Measurements from ENCODE around the gene CENPI.

DNA sequence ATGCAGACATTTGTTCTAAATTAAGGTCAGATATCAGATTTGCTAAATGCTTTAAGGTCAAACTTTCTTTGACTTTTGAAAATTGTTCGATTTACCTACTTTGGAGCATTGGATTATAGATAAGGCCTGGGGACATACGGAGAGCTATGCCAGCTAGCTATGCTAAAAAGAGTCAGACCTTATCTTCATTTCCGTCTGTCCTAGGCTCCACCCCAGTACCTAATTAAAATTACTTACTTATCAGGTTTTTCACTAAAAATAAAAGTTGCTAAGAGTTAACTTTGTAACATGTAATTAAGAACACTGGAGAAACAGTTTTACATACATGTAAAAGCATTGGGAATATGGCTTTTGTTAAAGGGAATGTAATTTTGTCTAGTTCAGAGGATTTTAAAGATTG lies 26.4 kb upstream of the CENPI start:
- TF ChIP-seq CTCF (IDR thresholded peaks at IDR 0.05) (no peak), TEAD1 (CRISPR knock-in tag; IDR thresholded peaks at IDR 0.05) (no peak), ZNF138 (CRISPR knock-in tag; conservative IDR thresholded peaks at IDR 0.05) (no peak), NR3C1 (CRISPR knock-in tag; conservative IDR thresholded peaks at IDR 0.05; ENCODE audit: low read depth) (no peak), AR (CRISPR knock-in tag; IDR thresholded peaks at IDR 0.05) (no peak), SP1 (CRISPR knock-in tag; conservative IDR thresholded peaks at IDR 0.05) (no peak), ATF3 (CRISPR knock-in tag; conservative IDR thresholded peaks at IDR 0.05) (no peak), ZNF532 (CRISPR knock-in tag; IDR thresholded peaks at IDR 0.05; ENCODE audit: borderline replicate concordance) (no peak), PRRX2 (CRISPR knock-in tag; IDR thresholded peaks at IDR 0.05) (no peak)
- TF ChIP-seq, protein P1, sequence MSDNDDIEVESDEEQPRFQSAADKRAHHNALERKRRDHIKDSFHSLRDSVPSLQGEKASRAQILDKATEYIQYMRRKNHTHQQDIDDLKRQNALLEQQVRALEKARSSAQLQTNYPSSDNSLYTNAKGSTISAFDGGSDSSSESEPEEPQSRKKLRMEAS (CRISPR knock-in tag; IDR thresholded peaks at IDR 0.05) = no peak
- TF ChIP-seq, protein P2, sequence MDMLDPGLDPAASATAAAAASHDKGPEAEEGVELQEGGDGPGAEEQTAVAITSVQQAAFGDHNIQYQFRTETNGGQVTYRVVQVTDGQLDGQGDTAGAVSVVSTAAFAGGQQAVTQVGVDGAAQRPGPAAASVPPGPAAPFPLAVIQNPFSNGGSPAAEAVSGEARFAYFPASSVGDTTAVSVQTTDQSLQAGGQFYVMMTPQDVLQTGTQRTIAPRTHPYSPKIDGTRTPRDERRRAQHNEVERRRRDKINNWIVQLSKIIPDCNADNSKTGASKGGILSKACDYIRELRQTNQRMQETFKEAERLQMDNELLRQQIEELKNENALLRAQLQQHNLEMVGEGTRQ (CRISPR knock-in tag; IDR thresholded peaks at IDR 0.05) = no peak
- TF ChIP-seq, protein P3, sequence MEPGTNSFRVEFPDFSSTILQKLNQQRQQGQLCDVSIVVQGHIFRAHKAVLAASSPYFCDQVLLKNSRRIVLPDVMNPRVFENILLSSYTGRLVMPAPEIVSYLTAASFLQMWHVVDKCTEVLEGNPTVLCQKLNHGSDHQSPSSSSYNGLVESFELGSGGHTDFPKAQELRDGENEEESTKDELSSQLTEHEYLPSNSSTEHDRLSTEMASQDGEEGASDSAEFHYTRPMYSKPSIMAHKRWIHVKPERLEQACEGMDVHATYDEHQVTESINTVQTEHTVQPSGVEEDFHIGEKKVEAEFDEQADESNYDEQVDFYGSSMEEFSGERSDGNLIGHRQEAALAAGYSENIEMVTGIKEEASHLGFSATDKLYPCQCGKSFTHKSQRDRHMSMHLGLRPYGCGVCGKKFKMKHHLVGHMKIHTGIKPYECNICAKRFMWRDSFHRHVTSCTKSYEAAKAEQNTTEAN (CRISPR knock-in tag; IDR thresholded peaks at IDR 0.05) = no peak
- TF ChIP-seq, protein P4, sequence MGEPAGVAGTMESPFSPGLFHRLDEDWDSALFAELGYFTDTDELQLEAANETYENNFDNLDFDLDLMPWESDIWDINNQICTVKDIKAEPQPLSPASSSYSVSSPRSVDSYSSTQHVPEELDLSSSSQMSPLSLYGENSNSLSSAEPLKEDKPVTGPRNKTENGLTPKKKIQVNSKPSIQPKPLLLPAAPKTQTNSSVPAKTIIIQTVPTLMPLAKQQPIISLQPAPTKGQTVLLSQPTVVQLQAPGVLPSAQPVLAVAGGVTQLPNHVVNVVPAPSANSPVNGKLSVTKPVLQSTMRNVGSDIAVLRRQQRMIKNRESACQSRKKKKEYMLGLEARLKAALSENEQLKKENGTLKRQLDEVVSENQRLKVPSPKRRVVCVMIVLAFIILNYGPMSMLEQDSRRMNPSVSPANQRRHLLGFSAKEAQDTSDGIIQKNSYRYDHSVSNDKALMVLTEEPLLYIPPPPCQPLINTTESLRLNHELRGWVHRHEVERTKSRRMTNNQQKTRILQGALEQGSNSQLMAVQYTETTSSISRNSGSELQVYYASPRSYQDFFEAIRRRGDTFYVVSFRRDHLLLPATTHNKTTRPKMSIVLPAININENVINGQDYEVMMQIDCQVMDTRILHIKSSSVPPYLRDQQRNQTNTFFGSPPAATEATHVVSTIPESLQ (CRISPR knock-in tag; IDR thresholded peaks at IDR 0.05) = no peak
- TF ChIP-seq, protein P5, sequence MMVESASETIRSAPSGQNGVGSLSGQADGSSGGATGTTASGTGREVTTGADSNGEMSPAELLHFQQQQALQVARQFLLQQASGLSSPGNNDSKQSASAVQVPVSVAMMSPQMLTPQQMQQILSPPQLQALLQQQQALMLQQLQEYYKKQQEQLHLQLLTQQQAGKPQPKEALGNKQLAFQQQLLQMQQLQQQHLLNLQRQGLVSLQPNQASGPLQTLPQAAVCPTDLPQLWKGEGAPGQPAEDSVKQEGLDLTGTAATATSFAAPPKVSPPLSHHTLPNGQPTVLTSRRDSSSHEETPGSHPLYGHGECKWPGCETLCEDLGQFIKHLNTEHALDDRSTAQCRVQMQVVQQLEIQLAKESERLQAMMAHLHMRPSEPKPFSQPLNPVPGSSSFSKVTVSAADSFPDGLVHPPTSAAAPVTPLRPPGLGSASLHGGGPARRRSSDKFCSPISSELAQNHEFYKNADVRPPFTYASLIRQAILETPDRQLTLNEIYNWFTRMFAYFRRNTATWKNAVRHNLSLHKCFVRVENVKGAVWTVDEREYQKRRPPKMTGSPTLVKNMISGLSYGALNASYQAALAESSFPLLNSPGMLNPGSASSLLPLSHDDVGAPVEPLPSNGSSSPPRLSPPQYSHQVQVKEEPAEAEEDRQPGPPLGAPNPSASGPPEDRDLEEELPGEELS (CRISPR knock-in tag; IDR thresholded peaks at IDR 0.05) = no peak
